ENCODE results near the gene LCOR.

- TF ChIP-seq POLR2A (IDR thresholded peaks at IDR 0.05) (no peak), CTCF (IDR thresholded peaks at IDR 0.05) (no peak), EP300 (IDR thresholded peaks at IDR 0.05) (no peak)
Measured at GRCh38 chr10:96958071-96958470, 126.0 kb downstream of the LCOR start.
